Activated T-cell treated with anti-CD3 and anti-CD28 coated beads, Interleukin-2, amount 50 U/mL, for 4 hours (primary cell): ENCODE data around the gene CPED1. TPM values are rescaled to one million over a fixed set of nuclear protein-coding genes. Genes with fewer than 3 reads are reported as not detected.
"Not testable (repeated sequence)": the region's sequence is repeated elsewhere in the genome, so short reads cannot be mapped to it uniquely, and the experiment has no call there.

Source experiments
- ATAC-seq, 2 donors: fragments of 200-7000 bp; cut with Tn5 transposase; one replicate each; pipeline ENCODE4 v1.10.0; 2021
- DNase-seq: peaks from one replicate; pipeline ENCODE4 v3.0.0-alpha.2; 2020
- H3K27me3 Mint-ChIP-seq: one replicate; pipeline ENCODE4 v1.8.0; 2021; ENCODE audit warnings: low read depth, mixed read lengths
- H3K36me3 Mint-ChIP-seq: one replicate; pipeline ENCODE4 v1.8.0; 2022; ENCODE audit warnings: mixed read lengths; ENCODE audit not compliant: insufficient read depth
- H3K4me1 Mint-ChIP-seq: one replicate; pipeline ENCODE4 v1.8.0; 2021; ENCODE audit warnings: low read depth, mixed read lengths
- H3K4me3 Mint-ChIP-seq: one replicate; pipeline ENCODE4 v1.8.0; 2021; ENCODE audit warnings: mild to moderate bottlenecking, moderate library complexity, mixed read lengths
- H3K9me3 Mint-ChIP-seq: one replicate; pipeline ENCODE4 v1.8.0; 2021; ENCODE audit warnings: mixed read lengths
- total RNA-seq, 3 donors: library from RNA; stranded (reverse); gene quantifications; one replicate each; pipeline ENCODE4 v1.2.1, GENCODE V29; 2021

CPED1 gene
- total RNA-seq, 3 donors from 2014 or later, result 0.20 to 0.69 (median 0.38) TPM

- DNase-seq, result no peak
- no peaks in the 10 kb centered on the region for H3K36me3 Mint-ChIP-seq
- no peaks in the 10 kb centered on the region for H3K9me3 Mint-ChIP-seq
- ATAC-seq, result no peak
- no peak overlapping the region for H3K4me3 Mint-ChIP-seq
- no peaks in the 10 kb centered on the region for H3K4me1 Mint-ChIP-seq
- no peaks in the 10 kb centered on the region for H3K27me3 Mint-ChIP-seq
These were observed 53.7 kb downstream of the CPED1 start for GRCh38 chr7:121042195-121042594.

GRCh38 chr7:121042899-121043298 is 54.4 kb downstream of the CPED1 start:
- Mint-ChIP-seq H3K4me3 (no peak overlapping the region), H3K27me3 (peaks cover 2% of the 10 kb centered on the region), H3K4me1 (no peaks in the 10 kb centered on the region), H3K36me3 (no peaks in the 10 kb centered on the region), H3K9me3 (no peaks in the 10 kb centered on the region)
- DNase-seq (no peak), ATAC-seq (no peak)

GRCh38 chr7:121043314-121044234 is 55.1 kb downstream of the CPED1 start:
- no peak for DNase-seq
- H3K27me3 Mint-ChIP-seq, result peaks cover 5% of the 10 kb centered on the region

GRCh38 chr7:121045090-121045489 is 56.6 kb downstream of the CPED1 start:
- Mint-ChIP-seq H3K4me3 (no peak overlapping the region), H3K4me1 (no peaks in the 10 kb centered on the region), H3K27me3 (peaks cover 5% of the 10 kb centered on the region), H3K9me3 (no peaks in the 10 kb centered on the region), H3K36me3 (peaks cover 2% of the 10 kb centered on the region)
- DNase-seq, result no peak
- ATAC-seq, result no peak

More at GRCh38 chr7:121043314-121044234, 55.1 kb downstream of the CPED1 start:
- no peaks in the 10 kb centered on the region for H3K9me3 Mint-ChIP-seq
- H3K36me3 Mint-ChIP-seq, result no peaks in the 10 kb centered on the region
- no peak overlapping the region for H3K4me3 Mint-ChIP-seq
- no peaks in the 10 kb centered on the region for H3K4me1 Mint-ChIP-seq
- ATAC-seq, result no peak

- no peak for DNase-seq
- no peaks in the 10 kb centered on the region for H3K4me1 Mint-ChIP-seq
- peaks cover 5% of the 10 kb centered on the region for H3K27me3 Mint-ChIP-seq
- peaks cover 2% of the 10 kb centered on the region for H3K36me3 Mint-ChIP-seq
- no peak for ATAC-seq
- H3K4me3 Mint-ChIP-seq, result no peak overlapping the region
- H3K9me3 Mint-ChIP-seq, result no peaks in the 10 kb centered on the region
These were observed 57.5 kb downstream of the CPED1 start for GRCh38 chr7:121046009-121046408.

- H3K27me3 Mint-ChIP-seq, result peaks cover 5% of the 10 kb centered on the region
- DNase-seq, result no peak
- no peak for ATAC-seq
- H3K36me3 Mint-ChIP-seq, result peaks cover 2% of the 10 kb centered on the region
- H3K9me3 Mint-ChIP-seq, result no peaks in the 10 kb centered on the region
- no peaks in the 10 kb centered on the region for H3K4me1 Mint-ChIP-seq
- no peak overlapping the region for H3K4me3 Mint-ChIP-seq
These were observed 58.5 kb downstream of the CPED1 start for GRCh38 chr7:121046893-121047468.

GRCh38 chr7:121048195-121048594 is 59.7 kb downstream of the CPED1 start:
- no peaks in the 10 kb centered on the region for H3K9me3 Mint-ChIP-seq
- H3K27me3 Mint-ChIP-seq, result peaks cover 5% of the 10 kb centered on the region
- ATAC-seq (no peak), DNase-seq (no peak)
- H3K4me3 Mint-ChIP-seq, result no peak overlapping the region
- no peaks in the 10 kb centered on the region for H3K4me1 Mint-ChIP-seq
- H3K36me3 Mint-ChIP-seq, result peaks cover 2% of the 10 kb centered on the region

GRCh38 chr7:121049028-121049791 is 60.7 kb downstream of the CPED1 start:
- H3K4me1 Mint-ChIP-seq, result no peaks in the 10 kb centered on the region
- peaks cover 2% of the 10 kb centered on the region for H3K36me3 Mint-ChIP-seq
- no peak overlapping the region for H3K4me3 Mint-ChIP-seq
- ATAC-seq (no peak), DNase-seq (no peak)
- H3K9me3 Mint-ChIP-seq, result no peaks in the 10 kb centered on the region
- peaks cover 7% of the 10 kb centered on the region for H3K27me3 Mint-ChIP-seq

- H3K36me3 Mint-ChIP-seq, result peaks cover 2% of the 10 kb centered on the region
- DNase-seq, result no peak
- H3K4me1 Mint-ChIP-seq, result no peaks in the 10 kb centered on the region
These were observed 61.4 kb downstream of the CPED1 start for GRCh38 chr7:121049897-121050296.

GRCh38 chr7:121053219-121053618 is 64.7 kb downstream of the CPED1 start:
- Mint-ChIP-seq H3K9me3 (no peaks in the 10 kb centered on the region), H3K4me3 (no peak overlapping the region), H3K4me1 (no peaks in the 10 kb centered on the region), H3K27me3 (peaks cover 4% of the 10 kb centered on the region), H3K36me3 (peaks cover 2% of the 10 kb centered on the region)
- DNase-seq (no peak), ATAC-seq (no peak)

More at GRCh38 chr7:121049897-121050296, 61.4 kb downstream of the CPED1 start:
- no peaks in the 10 kb centered on the region for H3K9me3 Mint-ChIP-seq
- no peak for ATAC-seq
- peaks cover 10% of the 10 kb centered on the region for H3K27me3 Mint-ChIP-seq
- H3K4me3 Mint-ChIP-seq, result no peak overlapping the region

GRCh38 chr7:121054925-121055324 is 66.4 kb downstream of the CPED1 start:
- ATAC-seq, result no peak

GRCh38 chr7:121057878-121058277 is 69.4 kb downstream of the CPED1 start:
- peaks cover 14% of the 10 kb centered on the region for H3K27me3 Mint-ChIP-seq
- no peaks in the 10 kb centered on the region for H3K9me3 Mint-ChIP-seq
- no peaks in the 10 kb centered on the region for H3K36me3 Mint-ChIP-seq
- no peak overlapping the region for H3K4me3 Mint-ChIP-seq
- no peak for ATAC-seq
- no peaks in the 10 kb centered on the region for H3K4me1 Mint-ChIP-seq
- no peak for DNase-seq

More at GRCh38 chr7:121054925-121055324, 66.4 kb downstream of the CPED1 start:
- H3K27me3 Mint-ChIP-seq, result peaks cover 9% of the 10 kb centered on the region
- no peak for DNase-seq
- H3K4me1 Mint-ChIP-seq, result no peaks in the 10 kb centered on the region
- no peaks in the 10 kb centered on the region for H3K9me3 Mint-ChIP-seq
- H3K4me3 Mint-ChIP-seq, result no peak overlapping the region
- H3K36me3 Mint-ChIP-seq, result no peaks in the 10 kb centered on the region

GRCh38 chr7:121058975-121059374 is 70.5 kb downstream of the CPED1 start:
- Mint-ChIP-seq H3K4me3 (no peak overlapping the region), H3K9me3 (no peaks in the 10 kb centered on the region), H3K4me1 (no peaks in the 10 kb centered on the region), H3K27me3 (peaks cover 14% of the 10 kb centered on the region), H3K36me3 (no peaks in the 10 kb centered on the region)
- ATAC-seq (no peak), DNase-seq (no peak)

- H3K27me3 Mint-ChIP-seq, H3K4me1 Mint-ChIP-seq, H3K4me3 Mint-ChIP-seq, H3K36me3 Mint-ChIP-seq, ATAC-seq, DNase-seq, H3K9me3 Mint-ChIP-seq: not testable (repeated sequence)
These were observed 71.5 kb downstream of the CPED1 start for GRCh38 chr7:121059979-121060509.
